Lung (tissue), 12 donors: Measurements from ENCODE around the gene RAVER1. TPM values are rescaled to one million over a fixed set of nuclear protein-coding genes. Genes with fewer than 3 reads are reported as not detected.
"Not testable (repeated sequence)": the region's sequence is repeated elsewhere in the genome, so short reads cannot be mapped to it uniquely, and the experiment has no call there.

ENCODE experiments used
- ATAC-seq: fragments of 200-7000 bp; cut with Tn5 transposase; one replicate; pipeline ENCODE4 v1.9.1; 2020; ENCODE audit warnings: moderate number of reproducible peaks; ENCODE audit not compliant: insufficient read depth, low FRiP score
- DNase-seq, 3 donors: peaks; one replicate each; pipeline ENCODE4 v3.0.0-alpha.2; 2013 to 2017
- H3K27ac ChIP-seq, 2 donors: one replicate each; pipeline ENCODE4 v1.5.1; 2013; ENCODE audit warnings: mild to moderate bottlenecking in 2 of 2, moderate library complexity in 2 of 2, control low read depth in 1 of 2, inconsistent platforms in 1 of 2, low read depth in 1 of 2, low read length in 1 of 2
- H3K27me3 ChIP-seq, 3 donors: one replicate each; pipeline ENCODE4 v1.5.1; 2013; ENCODE audit warnings: low read length in 2 of 3; ENCODE audit not compliant: control insufficient read depth in 3 of 3, insufficient read depth in 3 of 3
- H3K36me3 ChIP-seq, 4 donors: one replicate each; pipeline ENCODE4 v1.5.1; 2013; ENCODE audit warnings: low read length in 4 of 4, mild to moderate bottlenecking in 1 of 4, moderate library complexity in 1 of 4; ENCODE audit not compliant: control insufficient read depth in 4 of 4, insufficient read depth in 4 of 4
- H3K4me1 ChIP-seq, 5 donors: one replicate each; pipeline ENCODE4 v1.5.1; 2013; ENCODE audit warnings: low read length in 5 of 5, mild to moderate bottlenecking in 2 of 5, moderate library complexity in 1 of 5; ENCODE audit not compliant: control insufficient read depth in 5 of 5, insufficient read depth in 5 of 5
- H3K4me3 ChIP-seq: one replicate; pipeline ENCODE4 v1.5.1; 2013; ENCODE audit warnings: mild to moderate bottlenecking, control low read depth, moderate library complexity
- H3K9ac ChIP-seq, 2 donors: one replicate each; pipeline ENCODE4 v1.5.1; 2013; ENCODE audit warnings: low read length in 2 of 2, control low read depth in 1 of 2; ENCODE audit not compliant: insufficient read depth in 1 of 2
- H3K9me3 ChIP-seq, 4 donors: one replicate each; pipeline ENCODE4 v1.5.1; 2013; ENCODE audit warnings: low read length in 3 of 4, mild to moderate bottlenecking in 1 of 4, moderate library complexity in 1 of 4; ENCODE audit not compliant: control insufficient read depth in 4 of 4, insufficient read depth in 3 of 4
- WGBS, 2 donors: extraction: QIAGEN DNeasy Blood & Tissue Kit; methylation state at CpG; one replicate each; pipeline ENCODE4 v1.1.7; 2013; 5-methylcytosine and 5-hydroxymethylcytosine counted together
- polyA plus RNA-seq, 2 donors: library from polyadenylated mRNA; stranded (reverse); fragments of 200-250 nt; gene quantifications; one replicate each; pipeline ENCODE4 v1.2.1, GENCODE V29; 2013
- total RNA-seq, 2 donors: library from RNA; depleted of rRNA in 1 of 2; stranded (reverse); fragments of >200 nt in 1 of 2; gene quantifications; one replicate each; pipeline ENCODE4 v1.2.1, GENCODE V29; 2014 to 2021
- TF ChIP-seq, protein P1 (sequence below): IDR thresholded peaks from 2 replicates; pipeline ENCODE4 v1.5.1; 2012; ENCODE audit warnings: mild to moderate bottlenecking; ENCODE audit errors: control extremely low read depth, extremely low read depth
- donor health status: control.
- donor health status: control.
- donor health status: Bipolar disorder and iron deficiency.
- donor health status: healthy.
- donor health status: DM: yes; HTN: yes; CAD: no.

The RAVER1 gene
- total and polyA plus RNA-seq, 4 donors, result 10.5 to 46.1 (median 19.4) TPM

DNA sequence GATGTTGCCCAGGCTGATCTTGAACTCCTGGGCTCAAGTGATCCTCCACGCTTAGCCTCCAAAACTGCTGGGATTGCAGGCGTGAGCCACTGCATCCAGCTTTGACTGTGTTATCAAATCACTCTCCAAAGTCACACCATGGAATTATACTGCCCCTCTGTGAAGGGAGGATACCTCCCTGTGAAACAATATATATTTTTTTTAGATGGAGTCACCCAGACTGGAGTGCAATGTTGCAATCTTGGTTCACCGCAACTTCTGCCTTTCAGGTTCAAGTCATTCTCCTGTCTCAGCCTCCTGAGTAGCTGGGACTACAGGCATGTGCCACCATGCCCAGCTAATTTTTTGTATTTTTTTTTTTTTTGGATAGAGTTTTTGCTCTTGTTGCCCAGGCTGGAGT is 39.4 kb upstream of the RAVER1 start:
- ATAC-seq (no peak), DNase-seq (no peak)
- Histone ChIP-seq H3K27ac (no peak overlapping the region), H3K27me3 (no peaks in the 10 kb centered on the region), H3K9me3 (peaks cover 0 to 2% (median 0%) of the 10 kb centered on the region in 4 donors), H3K9ac (no peak overlapping the region), H3K4me3 (no peak overlapping the region), H3K36me3 (peaks cover 9 to 40% (median 12%) of the 10 kb centered on the region in 4 donors), H3K4me1 (peaks cover 0 to 1% (median 0%) of the 10 kb centered on the region in 5 donors)
- WGBS, 2 donors, result 54 to 79% methylated on average over 3 of the region's 3 CpGs
- TF ChIP-seq, protein P1, sequence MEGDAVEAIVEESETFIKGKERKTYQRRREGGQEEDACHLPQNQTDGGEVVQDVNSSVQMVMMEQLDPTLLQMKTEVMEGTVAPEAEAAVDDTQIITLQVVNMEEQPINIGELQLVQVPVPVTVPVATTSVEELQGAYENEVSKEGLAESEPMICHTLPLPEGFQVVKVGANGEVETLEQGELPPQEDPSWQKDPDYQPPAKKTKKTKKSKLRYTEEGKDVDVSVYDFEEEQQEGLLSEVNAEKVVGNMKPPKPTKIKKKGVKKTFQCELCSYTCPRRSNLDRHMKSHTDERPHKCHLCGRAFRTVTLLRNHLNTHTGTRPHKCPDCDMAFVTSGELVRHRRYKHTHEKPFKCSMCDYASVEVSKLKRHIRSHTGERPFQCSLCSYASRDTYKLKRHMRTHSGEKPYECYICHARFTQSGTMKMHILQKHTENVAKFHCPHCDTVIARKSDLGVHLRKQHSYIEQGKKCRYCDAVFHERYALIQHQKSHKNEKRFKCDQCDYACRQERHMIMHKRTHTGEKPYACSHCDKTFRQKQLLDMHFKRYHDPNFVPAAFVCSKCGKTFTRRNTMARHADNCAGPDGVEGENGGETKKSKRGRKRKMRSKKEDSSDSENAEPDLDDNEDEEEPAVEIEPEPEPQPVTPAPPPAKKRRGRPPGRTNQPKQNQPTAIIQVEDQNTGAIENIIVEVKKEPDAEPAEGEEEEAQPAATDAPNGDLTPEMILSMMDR, result no peak

DNA sequence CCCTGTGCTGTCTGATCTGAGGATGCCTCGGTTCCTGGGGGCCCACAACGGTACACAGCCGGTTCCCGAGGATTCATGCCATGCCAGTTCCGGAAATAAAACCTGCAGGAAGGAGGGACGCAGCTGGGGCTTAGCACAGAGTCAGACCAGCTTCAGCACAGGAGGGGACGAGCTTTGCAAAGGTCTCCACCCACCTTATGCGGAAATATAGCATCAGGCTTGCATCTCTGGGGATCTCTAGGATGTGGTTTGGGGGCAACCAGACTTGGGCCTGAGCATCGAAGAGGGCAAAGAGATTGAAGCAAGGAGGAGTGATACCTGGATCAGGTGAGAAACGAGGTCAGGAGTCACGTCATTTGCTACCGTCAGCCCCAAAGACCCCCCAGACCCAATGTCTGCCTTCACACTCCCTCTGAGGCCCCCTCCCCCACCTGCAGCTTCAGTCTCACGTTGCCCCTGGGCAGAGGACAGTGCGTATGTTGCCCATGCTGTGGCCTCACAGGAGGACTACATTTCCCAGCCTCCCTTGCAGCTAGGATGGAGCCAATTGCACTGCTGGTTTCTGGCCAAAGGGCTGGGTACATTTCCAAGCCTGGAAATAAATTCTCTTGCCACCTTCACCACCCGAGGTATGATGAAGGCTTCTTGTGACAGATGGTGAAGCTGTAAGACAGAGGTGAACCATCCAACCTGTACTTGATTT is 34.9 kb upstream of the RAVER1 start:
- Histone ChIP-seq H3K27ac (no peak overlapping the region), H3K9me3 (peaks cover 0 to 3% (median 1%) of the 10 kb centered on the region in 4 donors), H3K4me1 (no peaks in the 10 kb centered on the region), H3K36me3 (peaks cover 0 to 64% (median 24%) of the 10 kb centered on the region in 4 donors), H3K4me3 (no peak overlapping the region), H3K9ac (no peak overlapping the region), H3K27me3 (no peaks in the 10 kb centered on the region)
- DNase-seq, result no peak
- TF ChIP-seq, protein P1, result no peak
- WGBS, 2 donors, result 94 to 96% methylated on average over 15 of the region's 15 CpGs
- no peak for ATAC-seq

DNA sequence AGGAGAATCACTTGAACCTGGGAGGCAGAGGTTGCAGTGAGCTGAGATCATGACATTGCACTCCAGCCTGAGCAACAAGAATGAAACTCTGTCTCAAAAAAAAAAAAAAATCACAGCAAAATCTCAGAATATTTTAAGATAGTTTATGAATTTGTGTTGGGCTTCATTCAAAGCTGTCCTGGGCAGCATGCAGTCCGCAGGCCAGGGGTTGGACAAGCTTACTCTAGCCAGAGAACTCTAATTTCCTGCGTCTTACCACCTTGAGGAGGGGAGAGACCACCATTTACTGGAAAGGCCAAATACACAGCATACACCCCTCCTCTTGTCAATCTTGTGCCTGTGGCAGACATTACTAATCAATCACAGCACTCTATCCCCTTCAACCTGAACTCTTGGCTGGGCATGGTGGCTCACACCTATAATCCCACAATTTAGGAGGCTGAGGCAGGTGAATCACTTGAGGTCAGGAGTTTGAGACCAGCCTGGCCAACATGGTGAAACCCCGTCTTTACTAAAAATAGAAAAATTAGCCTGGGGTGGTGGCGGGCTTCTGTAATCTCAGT is 33.7 kb upstream of the RAVER1 start:
- peaks cover 0 to 66% (median 26%) of the 10 kb centered on the region in 4 donors for H3K36me3 ChIP-seq
- H3K27ac ChIP-seq, H3K4me3 ChIP-seq, ATAC-seq, H3K4me1 ChIP-seq, DNase-seq, H3K9ac ChIP-seq, H3K9me3 ChIP-seq, H3K27me3 ChIP-seq: not testable (repeated sequence)
- whole genome bisulfite sequencing, 2 donors, result 98 to 100% methylated on average over 4 of the region's 4 CpGs

DNA sequence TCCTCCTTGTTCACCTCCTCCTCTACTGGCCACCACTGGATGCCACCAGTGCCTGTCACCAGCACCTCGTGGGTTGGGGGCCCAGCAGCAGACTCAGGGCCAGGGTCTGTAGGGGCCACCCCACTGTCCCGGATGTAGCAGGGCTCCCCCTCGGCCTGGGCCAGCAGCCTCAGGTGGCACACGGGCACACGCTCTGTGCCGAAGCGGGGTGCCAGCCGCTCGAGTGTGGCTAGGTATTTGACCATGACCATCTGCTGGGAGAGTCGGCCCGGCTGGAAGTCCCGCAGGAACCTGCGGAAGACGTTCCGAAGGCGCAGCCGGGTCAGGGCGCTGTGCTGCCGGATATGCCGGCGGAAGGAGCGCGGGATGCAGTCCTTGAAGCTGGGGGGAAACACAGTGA is 32.2 kb upstream of the RAVER1 start:
- Histone ChIP-seq H3K27me3 (no peaks in the 10 kb centered on the region), H3K27ac (no peak overlapping the region), H3K4me1 (no peaks in the 10 kb centered on the region), H3K9ac (no peak overlapping the region), H3K9me3 (peaks cover 0 to 3% (median 1%) of the 10 kb centered on the region in 4 donors), H3K4me3 (no peak overlapping the region), H3K36me3 (peaks cover 2 to 72% (median 30%) of the 10 kb centered on the region in 4 donors)
- no peak for DNase-seq
- WGBS, 2 donors, result 98% methylated on average over 23 of the region's 23 CpGs
- ATAC-seq, result no peak
- TF ChIP-seq, protein P1, result no peak
